ENCODE results near the gene ALS2CL.

ALS2CL gene

DNA sequence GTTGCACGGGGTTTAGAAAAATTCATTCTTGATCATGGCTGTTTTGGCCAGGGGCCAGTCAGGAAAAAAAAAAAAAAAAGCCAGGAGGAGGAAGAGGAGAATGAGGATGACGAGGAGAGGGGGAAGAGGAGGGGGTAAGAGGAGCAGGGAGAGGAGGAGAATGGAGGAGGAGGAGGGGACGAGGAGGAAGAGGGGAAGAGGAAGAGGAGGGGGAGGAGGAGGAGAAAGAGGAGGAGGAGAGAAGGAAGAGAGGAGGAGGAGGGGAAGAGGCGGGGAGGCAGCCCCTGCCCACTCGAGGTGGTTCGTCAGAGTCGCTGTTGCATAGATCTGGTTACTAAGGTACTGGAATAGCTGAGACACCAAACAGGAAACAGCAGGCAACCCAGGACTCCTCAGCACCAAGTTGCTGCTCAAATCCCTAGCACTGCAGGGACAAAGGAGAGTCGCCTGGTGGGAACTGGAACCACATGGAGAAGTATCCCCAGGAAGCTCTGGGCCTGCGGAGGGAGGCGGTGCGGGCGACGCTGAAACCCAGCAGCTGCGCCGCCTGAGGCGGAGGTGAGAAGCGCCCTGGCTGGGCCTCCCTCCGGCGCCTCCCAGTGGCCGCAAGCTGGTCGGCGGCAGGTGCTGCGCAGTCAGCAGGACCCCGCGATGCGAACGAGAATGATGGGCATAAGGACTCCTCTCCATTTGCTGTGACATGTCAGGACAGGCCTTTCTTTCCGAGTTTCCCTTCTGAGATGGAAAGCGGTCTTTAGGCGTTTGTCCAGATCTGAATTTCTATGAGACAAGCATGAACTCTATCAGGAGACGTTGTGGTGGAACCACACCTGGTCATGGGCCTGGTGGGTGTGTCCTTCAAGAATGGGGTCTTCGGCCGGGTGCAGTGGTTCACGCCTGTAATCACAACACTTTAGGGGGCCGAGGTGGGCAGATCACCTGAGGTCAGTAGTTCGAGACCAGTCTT lies 63.6 kb downstream of the ALS2CL start:
- peak; percentile 77 for DNase-seq

DNA sequence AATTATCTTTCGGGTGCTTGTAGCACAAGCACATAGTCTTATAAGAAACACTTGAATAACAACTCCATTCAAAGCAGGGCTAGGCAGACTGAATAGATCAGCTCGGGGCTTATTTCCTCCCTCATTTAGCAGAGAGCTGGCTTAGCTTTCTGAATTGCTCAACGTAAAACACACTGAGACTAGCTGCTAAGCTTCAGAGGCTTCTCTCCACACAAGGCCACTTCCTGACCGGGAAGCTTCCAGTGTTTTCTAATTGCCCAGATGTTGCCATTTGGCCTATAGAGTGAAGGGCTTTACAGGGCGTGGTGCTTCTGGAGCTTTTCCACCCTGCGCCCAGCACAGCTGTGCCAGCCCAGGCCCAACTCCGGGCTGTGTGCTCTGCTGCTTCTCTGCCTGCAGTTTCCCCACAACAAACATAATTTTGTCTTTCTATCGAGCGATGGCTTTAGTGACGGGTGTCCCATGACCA lies 64.5 kb downstream of the ALS2CL start:
- no peak for DNase-seq

DNA sequence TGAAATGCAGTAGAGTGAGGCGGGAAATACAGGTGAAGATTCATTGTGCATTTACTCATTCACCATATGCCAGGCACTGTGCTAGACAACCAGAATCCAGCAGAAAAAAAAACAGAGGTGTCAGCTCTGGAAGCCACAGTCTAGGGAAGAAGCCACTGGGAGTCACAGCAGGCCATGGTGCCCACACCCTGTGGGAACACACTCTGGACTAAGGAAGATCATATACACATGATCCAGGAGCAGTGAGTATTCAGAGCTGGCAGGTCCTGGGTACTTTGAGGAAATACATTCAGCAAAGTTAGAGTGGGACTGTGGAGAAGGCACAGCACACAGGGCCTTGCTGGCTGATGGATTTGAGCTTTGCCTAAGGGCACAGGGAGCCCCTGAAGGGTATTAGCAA lies 66.4 kb downstream of the ALS2CL start:
- DNase-seq, result no peak

DNA sequence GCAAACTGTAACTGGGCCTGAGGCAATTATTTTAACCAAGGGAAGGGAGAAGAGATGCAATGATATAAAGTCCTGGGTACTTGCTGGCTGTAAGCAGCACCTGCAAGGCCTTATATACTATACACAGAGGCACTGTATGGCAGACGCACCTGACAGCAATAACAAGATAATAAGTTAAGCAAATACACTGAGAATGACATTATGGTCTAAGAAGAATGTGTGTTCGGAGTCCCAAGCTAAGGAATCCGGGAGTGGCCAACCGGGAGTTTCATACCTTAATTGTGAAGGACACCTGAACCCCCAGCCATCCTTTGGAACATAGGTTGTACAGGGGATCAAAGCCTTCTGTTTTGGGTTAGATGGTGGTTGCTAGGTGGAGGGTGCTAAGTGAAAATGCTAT lies 67.4 kb downstream of the ALS2CL start:
- DNase-seq, result no peak

DNA sequence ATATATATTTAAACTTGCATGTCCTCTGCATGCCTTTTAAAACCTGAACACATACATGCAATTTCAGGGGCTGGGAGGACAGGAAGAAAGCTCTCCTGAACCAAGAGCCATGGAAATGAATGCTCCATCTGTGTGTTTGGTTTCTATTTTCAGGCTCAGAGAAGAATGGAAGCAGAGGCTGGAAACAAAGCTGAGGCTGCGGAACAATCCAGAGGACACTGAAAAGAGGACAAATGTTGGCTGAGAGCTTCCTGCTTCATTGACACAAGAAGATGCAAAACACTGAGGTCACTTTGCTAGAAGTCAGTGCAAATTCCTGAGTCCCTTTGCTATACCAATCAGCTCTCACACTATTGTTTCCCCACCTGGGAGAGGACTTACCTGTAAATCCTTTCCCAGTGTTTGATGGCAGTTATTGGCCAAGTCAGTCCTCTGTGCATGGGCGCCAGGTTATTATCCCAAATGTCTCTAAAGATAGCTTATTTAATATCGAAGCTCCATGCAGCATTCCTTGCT lies 68.4 kb downstream of the ALS2CL start:
- DNase-seq, result no peak

DNA sequence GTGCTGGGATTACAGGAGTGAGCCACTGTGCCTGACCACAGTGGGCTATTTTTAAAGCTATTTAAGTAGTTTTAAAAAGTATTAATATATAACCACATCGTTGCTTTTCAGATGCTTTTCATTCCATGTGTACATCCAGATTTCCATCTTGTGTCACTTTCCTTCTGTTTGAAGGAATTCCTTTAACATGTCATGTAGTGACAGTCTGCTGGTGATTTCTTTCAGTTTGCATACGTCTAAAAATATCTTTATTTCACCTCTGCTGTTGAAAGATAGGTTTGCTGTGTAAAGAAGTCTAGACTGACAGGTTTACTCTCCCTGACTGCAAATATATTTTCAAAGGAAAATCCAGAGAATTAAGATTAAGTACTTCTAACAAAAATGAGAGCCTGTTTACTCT lies 68.9 kb downstream of the ALS2CL start:
- DNase-seq, result no peak

DNA sequence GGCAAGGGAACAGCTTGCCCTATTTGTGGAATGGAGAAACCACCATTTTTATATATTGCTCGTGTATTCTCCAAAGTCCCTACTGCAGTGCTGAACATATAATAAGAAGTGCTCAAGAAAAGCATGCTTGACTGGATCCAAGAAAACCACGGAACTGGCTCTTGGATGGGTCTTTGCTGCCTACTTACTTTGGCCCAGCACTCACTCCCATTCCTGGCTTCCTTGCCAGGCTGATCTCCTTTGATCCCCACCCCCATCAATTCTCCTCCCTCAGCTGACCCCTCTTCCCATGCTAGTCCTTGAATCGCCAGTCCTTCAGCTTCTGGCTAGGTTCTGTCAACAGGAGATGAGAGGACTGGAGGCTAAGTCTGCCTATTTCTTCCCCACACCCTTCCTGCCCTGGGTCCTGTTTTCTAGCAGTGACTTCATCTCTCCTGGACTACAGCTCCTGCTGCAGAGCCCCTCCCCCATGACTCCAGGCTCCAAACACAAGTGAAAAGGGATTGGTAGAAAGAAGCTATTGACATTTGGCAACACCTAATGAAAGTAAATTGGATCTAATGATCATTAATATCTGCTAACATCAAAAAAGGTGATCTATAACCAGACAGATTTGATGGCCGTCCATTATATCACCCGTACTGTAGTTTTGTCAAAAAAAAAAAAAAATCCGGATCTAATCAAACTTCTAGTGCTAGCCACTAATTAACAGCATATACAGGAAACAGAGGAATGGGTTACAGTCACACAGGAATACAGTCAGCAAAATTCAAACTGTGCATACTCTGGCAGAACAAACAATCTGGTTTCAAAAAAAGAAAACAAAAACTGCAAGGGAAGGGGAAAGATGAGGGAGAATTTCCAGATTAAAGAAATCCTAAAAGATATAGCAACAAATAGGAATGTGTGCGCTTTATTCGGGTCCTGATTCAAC lies 73.4 kb downstream of the ALS2CL start:
- DNase-seq, result no peak

All from CD4-positive, alpha-beta T cell treated with Interleukin-21 for 1 hour (primary cell).